ACHN (cell line): Measurements from ENCODE around the gene FUZ.
A peak's percentile ranks its signal among the peaks of the same experiment; 100 is the strongest.

Experiments used
- DNase-seq: peaks from one replicate; pipeline ENCODE4 v3.0.0-alpha.2; 2015
- in situ Hi-C: cut with HindIII; loops from 2 replicates; pipeline ENCODE4 v1.10.0; 2017; ENCODE audit warnings: low sequenced_read_pairs, low pct_ligation_motif_present, low pct_unique_long_range_greater_than_20kb

Gene FUZ

DNA sequence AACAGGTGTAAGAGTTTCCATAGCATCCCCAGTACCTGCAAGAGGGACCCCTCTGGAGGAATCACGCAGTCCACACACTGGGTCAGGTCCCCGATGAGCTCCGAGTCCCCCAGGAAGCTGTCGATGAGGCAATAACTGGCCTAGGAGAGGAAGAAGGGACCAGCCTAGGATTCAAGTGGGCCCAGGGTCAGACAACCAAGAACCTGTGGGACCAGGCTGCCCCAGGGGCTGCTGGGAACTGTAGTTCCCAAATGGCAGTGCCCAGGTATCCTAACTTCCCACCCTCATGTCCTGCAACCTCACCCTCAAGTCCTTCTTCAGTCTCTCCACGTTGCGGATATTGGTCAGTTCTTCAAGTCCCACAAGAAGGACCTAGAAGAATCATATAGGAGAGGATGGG, 1.8 kb downstream of the FUZ start:
- in situ Hi-C loops = no loop called here
- DNase-seq = no peak

DNA sequence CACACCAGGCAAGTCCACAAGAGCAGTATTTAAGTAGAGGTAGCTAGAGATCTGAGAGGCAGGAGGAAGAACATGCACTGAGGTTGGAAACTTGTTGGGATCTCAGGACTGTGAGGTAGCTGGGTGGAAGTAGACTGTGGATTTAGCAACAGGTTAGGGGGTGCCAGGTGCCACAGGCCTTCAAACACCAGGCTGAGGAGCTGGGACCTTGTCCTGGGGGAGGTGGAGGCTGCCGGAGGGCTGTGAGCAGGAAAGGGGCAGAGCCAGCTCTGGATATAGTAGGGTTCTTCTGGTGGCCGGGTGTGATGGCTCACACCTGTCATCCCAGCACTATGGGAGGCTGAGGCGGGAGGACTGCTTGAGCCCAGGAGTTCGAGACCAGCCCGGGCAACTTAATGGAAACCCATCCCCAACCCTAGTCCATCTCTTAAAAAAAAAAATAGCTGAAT, 3.1 kb downstream of the FUZ start:
- DNase-seq = no peak
- in situ Hi-C loops = no loop called here

DNA sequence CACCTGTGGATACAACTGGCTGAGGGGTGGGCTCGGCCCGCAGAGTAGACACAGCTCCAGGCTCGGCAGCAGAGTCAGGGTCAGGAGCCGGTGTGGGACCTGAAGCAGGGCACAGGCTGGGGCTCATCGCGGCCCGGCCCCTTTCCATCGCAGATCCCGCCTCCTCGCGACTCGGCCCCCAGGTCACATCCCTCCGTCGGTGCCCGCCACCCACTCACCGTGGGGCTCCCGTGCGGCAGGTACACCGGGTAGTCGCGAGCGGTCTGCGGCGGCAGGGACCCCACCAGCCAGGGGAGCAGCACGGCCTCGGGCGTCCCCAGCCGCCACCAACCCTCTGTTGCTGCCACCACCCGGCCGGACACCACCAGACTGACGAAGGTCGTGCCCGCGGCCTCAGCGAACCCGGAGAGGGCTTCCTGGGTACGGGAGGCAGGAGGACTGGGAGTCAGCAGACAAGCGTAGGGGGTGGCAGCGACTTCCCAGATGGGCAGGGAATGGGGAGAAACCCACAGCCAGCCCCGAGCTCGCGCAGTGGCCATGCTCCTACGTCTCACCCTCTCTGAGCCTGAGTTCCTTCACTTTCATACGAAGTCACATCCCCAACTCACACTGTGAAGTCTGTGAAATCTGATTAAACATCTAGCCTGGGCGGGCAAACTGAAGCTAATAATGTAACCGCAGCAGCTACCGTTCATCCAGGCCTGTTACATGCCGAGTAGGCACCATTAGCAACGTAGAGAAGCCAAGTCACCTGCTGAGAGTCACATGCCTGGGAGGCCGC, 3.7 kb downstream of the FUZ start:
- peak; percentile 22 for DNase-seq
- in situ Hi-C loops = no loop called here

DNA sequence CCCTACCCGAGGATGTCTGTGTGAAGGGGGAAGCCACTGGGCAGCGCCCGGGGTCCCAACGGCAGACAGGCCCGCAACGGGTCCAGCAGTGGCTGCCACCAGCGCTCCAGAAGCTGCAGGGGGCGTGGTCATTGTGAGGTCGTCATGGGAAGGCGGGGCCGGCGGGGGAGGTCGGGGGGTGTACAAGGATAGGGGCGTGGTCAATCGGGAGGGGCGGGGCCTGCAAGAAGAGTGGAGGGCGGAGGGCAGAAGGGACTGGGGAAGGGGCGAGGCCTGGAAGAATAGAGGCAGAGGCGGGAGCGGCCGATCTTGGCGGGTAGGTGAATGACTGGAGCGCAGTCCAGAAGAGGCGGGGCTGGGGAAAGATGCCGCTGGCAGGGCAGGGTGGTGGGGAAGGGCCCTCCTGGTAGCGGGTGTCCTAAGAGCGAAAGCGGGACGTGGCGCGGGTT, 4.4 kb downstream of the FUZ start:
- DNase-seq = peak; percentile 81

DNA sequence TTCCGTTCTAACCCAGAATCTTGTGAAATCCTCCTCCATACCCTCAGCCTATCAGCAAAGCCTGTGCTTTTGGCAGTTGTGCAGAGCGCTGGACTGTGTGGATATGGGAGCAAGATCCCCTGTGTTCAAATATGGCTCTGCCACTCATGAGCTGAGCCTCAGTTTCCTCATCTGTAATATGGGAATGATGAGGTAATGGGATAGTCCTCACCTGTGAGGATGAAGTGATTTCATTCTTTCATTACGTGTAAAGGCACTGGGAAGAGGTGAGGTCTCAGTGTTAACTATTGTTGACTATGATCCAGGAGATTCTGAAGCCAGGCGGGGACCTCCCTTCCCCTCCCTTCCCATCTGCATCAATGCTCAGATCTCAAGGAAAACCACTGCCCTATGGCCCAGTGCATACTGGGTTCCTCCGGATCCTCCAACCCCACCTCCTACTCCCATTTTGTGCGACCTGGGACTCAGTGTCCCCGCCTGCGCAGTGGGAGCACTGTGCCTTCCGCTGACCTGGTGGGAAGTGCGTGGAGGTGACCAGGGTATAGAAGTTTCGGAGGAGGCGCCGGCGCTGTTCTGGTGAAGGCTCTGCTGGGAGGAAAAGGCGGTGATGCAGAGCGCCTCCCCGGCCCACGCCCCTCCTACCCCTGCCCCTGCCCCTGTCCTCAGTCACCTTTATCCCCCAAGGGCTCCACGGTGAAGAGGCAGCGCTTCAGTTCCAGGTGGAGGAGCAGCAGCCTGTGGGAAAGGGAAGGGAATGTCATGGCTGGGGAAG, 5.0 kb downstream of the FUZ start:
- DNase-seq = no peak
- in situ Hi-C loops = no loop called here

More for the DNA sequence above, 4.4 kb downstream of the FUZ start:
- in situ Hi-C loops = no loop called here

DNA sequence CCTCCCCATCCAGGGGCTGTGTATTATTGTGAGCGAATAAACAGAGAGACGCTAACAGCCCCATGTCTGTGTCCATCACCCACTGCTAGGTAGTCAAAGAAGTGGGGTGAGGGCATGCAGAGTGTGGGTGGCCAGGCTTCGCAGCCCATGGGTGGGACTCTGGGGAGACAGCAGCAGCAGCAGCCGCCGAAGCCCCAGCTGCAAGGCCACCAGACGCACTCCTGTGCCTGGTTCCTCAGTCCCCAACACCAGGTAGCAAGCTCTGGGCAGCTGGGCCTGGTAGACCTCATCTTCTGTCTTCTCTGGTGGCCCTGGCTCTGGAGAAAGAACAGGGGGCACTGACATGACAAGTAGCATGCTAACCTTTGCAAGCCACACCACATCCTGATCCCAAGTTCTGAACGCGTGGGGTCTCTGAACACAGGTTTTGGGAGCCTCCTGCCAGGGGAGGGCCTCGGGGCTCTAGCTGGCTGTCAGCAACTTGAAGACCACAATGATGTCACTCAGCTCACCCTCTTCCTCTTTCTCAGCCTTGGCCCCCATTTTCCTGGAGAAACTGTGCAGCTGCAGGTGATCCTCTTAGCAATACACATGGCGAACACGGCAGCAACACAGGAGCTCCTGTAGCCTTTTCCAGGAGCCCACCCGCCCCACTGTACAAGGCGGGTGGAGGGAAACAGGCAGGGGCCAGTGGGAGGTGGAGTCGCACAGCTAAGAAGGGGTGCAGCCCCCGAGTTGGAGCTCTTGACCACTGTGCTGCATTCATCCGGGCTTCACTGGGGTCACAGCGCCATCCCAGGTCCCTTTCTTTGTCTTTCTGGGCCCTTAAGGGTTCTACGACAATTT, 5.8 kb downstream of the FUZ start:
- no peak for DNase-seq
- in situ Hi-C loops = no loop called here

DNA sequence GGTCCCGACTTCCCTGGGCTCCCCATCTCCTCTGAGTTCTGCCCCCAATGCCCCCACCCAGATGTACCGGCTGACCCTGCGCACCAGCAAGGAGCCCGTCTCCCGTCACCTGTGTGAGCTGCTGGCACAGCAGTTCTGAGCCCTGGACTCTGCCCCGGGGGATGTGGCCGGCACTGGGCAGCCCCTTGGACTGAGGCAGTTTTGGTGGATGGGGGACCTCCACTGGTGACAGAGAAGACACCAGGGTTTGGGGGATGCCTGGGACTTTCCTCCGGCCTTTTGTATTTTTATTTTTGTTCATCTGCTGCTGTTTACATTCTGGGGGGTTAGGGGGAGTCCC, 6.5 kb downstream of the FUZ start:
- in situ Hi-C loops = no loop called here

DNA sequence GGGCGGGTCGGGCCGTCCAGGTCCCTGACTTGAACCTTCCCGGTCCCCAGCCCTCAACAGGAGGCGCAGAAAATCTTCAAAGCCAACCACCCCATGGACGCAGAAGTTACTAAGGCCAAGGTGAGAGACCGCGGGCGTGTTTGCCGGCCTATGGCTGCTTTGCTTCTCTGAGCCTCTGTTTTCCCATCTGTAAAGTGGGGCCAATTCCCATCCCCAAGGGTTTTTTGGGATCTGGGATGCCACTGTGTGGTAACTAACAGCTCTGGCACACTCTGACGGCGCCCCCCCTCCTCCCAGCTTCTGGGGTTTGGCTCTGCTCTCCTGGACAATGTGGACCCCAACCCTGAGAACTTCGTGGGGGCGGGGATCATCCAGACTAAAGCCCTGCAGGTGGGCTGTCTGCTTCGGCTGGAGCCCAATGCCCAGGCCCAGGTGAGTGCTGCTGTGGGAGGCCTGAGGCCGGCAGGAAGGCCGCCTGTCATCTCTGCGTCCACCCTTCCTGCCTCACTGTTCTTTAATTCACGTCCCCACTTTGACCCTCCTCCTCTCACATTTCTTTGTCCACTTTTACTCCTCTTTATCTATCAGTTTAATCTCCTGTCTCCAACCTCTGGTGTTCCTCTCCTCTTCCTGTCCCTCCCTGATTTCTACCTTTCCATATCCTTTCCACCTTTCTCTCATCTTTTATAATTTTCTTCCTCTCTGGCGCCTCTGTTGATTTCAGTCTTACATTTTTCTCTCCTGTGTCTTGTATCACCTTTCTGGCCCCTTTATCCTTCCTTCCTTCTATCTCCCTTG, 7.1 kb downstream of the FUZ start:
- no peak for DNase-seq
- in situ Hi-C loops = no loop called here

More for the DNA sequence above, 6.5 kb downstream of the FUZ start:
- DNase-seq = no peak

DNA sequence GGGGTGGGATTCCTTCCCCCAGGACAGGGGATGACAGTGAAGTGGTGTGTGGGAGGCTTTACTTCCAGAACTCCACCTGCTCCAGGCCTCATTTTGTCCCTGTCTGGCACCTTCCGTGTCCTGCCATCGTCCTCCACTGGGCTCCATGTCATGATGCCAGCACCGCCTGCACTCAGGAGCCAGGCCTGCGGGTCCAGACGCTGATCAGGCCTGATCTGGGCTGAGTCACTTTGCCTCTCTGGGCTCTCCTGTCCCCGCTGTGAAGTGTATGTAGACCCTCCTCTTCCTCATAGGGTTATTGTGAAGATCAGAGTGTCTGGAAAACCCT, 9.6 kb downstream of the FUZ start:
- no peak for DNase-seq
- in situ Hi-C loops = no loop called here

DNA sequence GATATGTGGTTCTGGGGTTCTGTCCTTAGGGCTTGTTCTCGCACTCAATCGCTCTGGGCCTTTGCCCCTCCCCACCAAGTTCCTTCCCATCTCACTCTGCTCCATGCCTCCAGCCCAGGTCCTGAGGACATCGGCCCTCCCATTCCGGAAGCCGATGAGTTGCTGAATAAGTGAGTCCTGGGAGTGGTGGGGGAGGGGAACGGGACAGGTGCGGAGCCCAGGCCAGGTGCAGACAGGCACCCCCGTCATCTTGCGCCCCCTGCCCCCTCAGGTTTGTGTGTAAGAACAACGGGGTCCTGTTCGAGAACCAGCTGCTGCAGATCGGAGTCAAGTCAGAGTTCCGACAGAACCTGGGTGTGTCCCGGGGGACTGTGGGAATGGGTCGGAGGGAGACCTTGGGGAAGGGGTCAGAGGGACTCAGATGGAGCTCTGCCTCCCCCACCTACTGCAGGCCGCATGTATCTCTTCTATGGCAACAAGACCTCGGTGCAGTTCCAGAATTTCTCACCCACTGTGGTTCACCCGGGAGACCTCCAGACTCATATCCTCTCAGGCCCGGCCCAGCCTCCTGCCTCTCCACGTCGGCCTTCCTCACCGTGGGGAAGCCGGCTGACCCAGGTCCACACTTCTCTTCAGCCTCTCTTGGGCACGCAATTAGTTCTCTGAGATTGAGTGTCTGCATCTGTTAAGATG, 10.1 kb downstream of the FUZ start:
- in situ Hi-C loops = no loop called here
- DNase-seq = no peak

DNA sequence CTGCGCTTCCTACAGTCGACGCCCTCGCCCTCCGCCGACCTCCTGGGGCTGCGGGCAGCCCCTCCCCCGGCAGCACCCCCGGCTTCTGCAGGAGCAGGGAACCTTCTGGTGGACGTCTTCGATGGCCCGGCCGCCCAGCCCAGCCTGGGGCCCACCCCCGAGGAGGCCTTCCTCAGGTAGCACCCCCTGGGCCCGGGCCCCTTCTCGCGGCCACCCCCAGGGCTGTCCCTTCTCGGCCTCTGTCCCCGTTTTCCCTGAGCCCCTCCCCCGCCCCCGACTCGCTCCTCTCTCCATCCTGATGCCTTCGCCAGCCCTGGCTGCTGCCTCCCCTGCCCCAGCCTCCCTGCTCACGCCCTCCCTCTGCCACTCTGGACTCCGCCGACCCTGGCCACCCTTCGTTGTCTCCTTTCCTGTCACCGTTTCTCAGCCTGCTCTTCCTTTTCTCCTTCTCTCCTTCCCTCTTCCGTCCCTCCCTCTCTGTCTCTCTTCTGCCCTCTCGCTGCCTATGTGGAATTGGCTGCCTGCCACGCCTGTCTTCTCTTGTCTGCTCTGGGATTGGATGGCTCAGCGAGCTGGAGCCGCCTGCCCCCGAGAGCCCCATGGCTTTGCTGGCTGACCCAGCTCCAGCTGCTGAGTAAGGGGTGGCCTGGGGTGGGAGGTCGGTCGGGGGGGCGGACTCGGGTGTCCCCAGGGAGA, 11.0 kb downstream of the FUZ start:
- DNase-seq = peak; percentile 81
- in situ Hi-C loops = no loop called here

DNA sequence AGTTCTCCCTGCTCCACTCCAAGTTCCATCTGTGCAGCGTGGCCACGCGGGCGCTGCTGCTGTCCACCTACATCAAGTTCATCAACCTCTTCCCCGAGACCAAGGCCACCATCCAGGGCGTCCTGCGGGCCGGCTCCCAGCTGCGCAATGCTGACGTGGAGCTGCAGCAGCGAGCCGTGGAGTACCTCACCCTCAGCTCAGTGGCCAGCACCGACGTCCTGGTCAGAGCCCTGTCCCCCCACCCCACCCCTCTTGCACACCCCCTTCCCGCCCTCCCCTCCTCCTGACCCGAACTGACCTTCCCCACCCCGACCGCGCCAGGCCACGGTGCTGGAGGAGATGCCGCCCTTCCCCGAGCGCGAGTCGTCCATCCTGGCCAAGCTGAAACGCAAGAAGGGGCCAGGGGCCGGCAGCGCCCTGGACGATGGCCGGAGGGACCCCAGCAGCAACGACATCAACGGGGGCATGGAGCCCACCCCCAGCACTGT, 11.6 kb downstream of the FUZ start:
- in situ Hi-C loops = no loop called here
- no peak for DNase-seq

DNA sequence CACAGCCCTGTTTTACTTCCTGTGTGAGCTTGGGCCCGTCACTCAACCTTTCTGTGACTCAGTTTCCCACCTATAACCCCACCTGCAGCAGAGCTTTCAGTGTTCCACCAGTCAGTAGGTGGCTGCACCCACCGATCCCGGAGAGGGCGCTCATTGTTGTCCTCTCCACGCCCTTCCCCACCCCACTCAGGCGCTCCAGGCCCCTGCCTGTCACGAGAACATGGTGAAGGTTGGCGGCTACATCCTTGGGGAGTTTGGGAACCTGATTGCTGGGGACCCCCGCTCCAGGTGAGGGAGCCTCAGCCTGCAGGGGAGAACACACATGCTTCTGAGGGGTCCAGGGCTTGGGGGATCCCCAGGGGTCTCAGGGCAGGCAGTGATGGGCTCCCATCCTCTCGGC, 12.3 kb downstream of the FUZ start:
- DNase-seq = no peak
- in situ Hi-C loops = no loop called here

DNA sequence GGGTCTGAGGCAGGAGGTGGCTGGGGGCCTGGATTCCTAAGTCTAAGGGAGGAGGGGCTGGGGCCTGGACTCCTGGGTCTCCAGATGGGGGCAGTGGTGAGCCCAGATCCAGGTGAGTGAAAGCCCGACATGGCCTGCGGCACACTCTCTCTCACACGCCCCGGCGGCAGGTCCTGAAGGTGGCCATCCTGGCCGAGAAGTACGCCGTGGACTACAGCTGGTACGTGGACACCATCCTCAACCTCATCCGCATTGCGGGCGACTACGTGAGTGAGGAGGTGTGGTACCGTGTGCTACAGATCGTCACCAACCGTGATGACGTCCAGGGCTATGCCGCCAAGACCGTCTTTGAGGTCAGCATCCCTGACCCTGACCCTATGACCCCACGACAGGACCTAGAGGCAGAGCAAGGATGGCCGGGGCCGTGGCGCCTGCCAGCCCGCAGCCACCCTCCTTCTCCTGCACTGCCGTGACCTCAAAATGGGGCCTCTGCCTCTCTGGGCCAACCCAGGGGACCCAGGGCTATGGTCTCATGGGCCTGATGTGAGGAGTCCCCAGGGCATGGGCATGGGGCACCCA, 13.2 kb downstream of the FUZ start:
- DNase-seq = no peak
- in situ Hi-C loops = no loop called here

DNA sequence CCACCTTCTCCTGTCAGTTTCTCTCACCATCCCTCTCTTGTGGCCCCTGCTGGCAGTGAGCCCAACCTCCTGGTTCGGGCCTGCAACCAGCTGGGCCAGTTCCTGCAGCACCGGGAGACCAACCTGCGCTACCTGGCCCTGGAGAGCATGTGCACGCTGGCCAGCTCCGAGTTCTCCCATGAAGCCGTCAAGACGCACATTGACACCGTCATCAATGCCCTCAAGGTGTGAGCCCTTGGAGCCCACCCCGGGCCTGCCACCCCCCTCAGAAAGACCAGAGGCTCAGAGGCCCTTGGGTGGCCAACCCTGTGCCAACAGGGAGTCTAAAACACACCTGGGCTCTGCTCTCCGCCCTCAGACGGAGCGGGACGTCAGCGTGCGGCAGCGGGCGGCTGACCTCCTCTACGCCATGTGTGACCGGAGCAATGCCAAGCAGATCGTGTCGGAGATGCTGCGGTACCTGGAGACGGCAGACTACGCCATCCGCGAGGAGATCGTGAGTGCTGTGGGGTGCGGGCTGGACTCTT, 13.8 kb downstream of the FUZ start:
- in situ Hi-C loops = no loop called here
- no peak for DNase-seq

DNA sequence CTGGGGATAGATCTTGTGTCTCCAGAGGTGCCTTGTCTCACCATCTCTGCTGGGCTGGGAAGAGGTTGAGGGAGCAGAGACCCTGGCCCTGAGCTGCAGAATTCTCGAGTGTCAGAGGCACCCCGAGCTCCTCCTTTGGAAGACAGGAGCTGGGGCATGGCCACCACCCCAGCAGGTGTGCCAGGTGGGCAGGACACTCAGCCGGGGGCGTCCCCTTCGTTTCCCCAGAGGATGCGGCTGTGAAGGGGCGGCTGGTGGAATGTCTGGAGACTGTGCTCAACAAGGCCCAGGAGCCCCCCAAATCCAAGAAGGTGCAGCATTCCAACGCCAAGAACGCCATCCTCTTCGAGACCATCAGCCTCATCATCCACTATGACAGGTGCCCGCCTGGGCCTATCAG, 14.5 kb downstream of the FUZ start:
- no peak for DNase-seq
- in situ Hi-C loops = no loop called here

DNA sequence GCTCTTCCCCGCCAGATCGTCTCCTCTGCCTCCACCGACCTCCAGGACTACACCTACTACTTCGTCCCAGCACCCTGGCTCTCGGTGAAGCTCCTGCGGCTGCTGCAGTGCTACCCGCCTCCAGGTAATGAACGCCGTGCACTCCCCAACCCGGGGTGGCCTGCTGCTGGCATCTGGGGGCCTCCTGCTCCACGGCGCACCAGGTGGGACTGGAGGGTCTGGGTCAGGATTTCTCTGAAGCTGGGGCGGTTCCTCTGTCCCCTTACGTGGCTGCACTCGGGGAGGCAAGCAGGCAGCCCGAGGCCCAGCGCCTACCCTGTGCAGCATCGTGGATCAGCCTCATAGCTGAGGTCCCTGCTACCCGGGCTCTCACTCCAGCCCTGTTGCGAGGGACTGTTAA, 17.5 kb downstream of the FUZ start:
- in situ Hi-C loops = no loop called here
- no peak for DNase-seq
